Neural cell (in vitro differentiated cells): ENCODE measurements around the gene BUD23. TPM values are rescaled to one million over a fixed set of nuclear protein-coding genes. Genes with fewer than 3 reads are reported as not detected.
A peak's percentile ranks its signal among the peaks of the same experiment; 100 is the strongest.
"Not testable (repeated sequence)": the region's sequence is repeated elsewhere in the genome, so short reads cannot be mapped to it uniquely, and the experiment has no call there.

Source experiments
- H2AFZ ChIP-seq: fragments of 200-600, 300-800 bp; sonication (generic), shearing (Covaris generic); 2 replicates; pipeline ENCODE4 v1.6.0; 2014; ENCODE audit warnings: low read depth, mild to moderate bottlenecking, antibody characterized with exemption, low read length, moderate library complexity
- H3F3A ChIP-seq: fragments of 200-600 bp; shearing (Covaris generic); 2 replicates; pipeline ENCODE4 v1.6.1; 2016; ENCODE audit warnings: mild to moderate bottlenecking, moderate library complexity, mixed read lengths, antibody characterized with exemption, low read length; ENCODE audit not compliant: insufficient read depth, poor library complexity, severe bottlenecking
- H3K27ac ChIP-seq: fragments of 200-600, 300-800 bp; sonication (generic), shearing (Covaris generic); 2 replicates; pipeline ENCODE4 v1.5.1; 2014; ENCODE audit warnings: mild to moderate bottlenecking, low read length, moderate library complexity
- H3K27me3 ChIP-seq: fragments of 300-800, 200-600 bp; sonication (generic), shearing (Covaris generic); 2 replicates; pipeline ENCODE4 v1.6.0; 2014; ENCODE audit warnings: mild to moderate bottlenecking, low read depth, low read length, moderate library complexity; ENCODE audit not compliant: insufficient read depth
- H3K36me3 ChIP-seq: fragments of 300-800, 200-600 bp; sonication (generic), shearing (Covaris generic); 2 replicates; pipeline ENCODE4 v1.5.1; 2014; ENCODE audit warnings: mild to moderate bottlenecking, antibody characterized with exemption, low read length, moderate library complexity; ENCODE audit not compliant: insufficient read depth
- H3K4me2 ChIP-seq: fragments of 300-800, 200-600 bp; sonication (generic), shearing (Covaris generic); 2 replicates; pipeline ENCODE4 v1.6.0; 2014; ENCODE audit warnings: mild to moderate bottlenecking, low read length
- H3K4me3 ChIP-seq: fragments of 300-800, 200-600 bp; sonication (generic), shearing (Covaris generic); 2 replicates; pipeline ENCODE4 v1.5.1; 2014; ENCODE audit warnings: mild to moderate bottlenecking, low read length, moderate library complexity
- H3K79me2 ChIP-seq: fragments of 200-600 bp; shearing (Covaris generic); replicated peaks from 2 replicates; pipeline ENCODE4 v1.6.0; 2014; ENCODE audit warnings: mild to moderate bottlenecking, low read length, moderate library complexity; ENCODE audit not compliant: insufficient read depth
- H3K9ac ChIP-seq: fragments of 300-800, 200-600 bp; sonication (generic), shearing (Covaris generic); 2 replicates; pipeline ENCODE4 v1.6.1; 2016; ENCODE audit warnings: mild to moderate bottlenecking, low read length, mixed read lengths
- H3K9me2 ChIP-seq: fragments of 200-600 bp; shearing (Covaris generic); 2 replicates; pipeline ENCODE4 v1.6.1; 2016; ENCODE audit warnings: mild to moderate bottlenecking, low read length, mixed read lengths; ENCODE audit not compliant: insufficient read depth
- H3K9me3 ChIP-seq: fragments of 200-600, 300-800 bp; sonication (generic), shearing (Covaris generic); 2 replicates; pipeline ENCODE4 v1.6.1; 2016; ENCODE audit warnings: mild to moderate bottlenecking, mixed run types, low read length, moderate library complexity, mixed read lengths
- H4K20me1 ChIP-seq: fragments of 200-600 bp; shearing (Covaris generic); 2 replicates; pipeline ENCODE4 v1.6.1; 2016; ENCODE audit warnings: mild to moderate bottlenecking, mixed run types; ENCODE audit not compliant: insufficient read depth
- EP300 ChIP-seq: fragments of 450-650 bp; conservative IDR thresholded peaks from 2 replicates; pipeline ENCODE4 v1.6.1; 2014; ENCODE audit warnings: antibody characterized with exemption, mild to moderate bottlenecking, moderate library complexity; ENCODE audit not compliant: poor library complexity, severe bottlenecking
- EZH2 ChIP-seq: fragments of 200-600, 300-800 bp; shearing (Covaris generic), sonication (generic); IDR thresholded peaks from 2 replicates; pipeline ENCODE4 v1.6.1; 2014; ENCODE audit warnings: antibody characterized with exemption, low read length, borderline replicate concordance, mild to moderate bottlenecking; ENCODE audit not compliant: insufficient read depth, poor library complexity, severe bottlenecking
- MXI1 ChIP-seq: fragments of 450-650 bp; conservative IDR thresholded peaks from 2 replicates; pipeline ENCODE4 v1.6.1; 2014; ENCODE audit warnings: antibody characterized with exemption, mild to moderate bottlenecking; ENCODE audit not compliant: poor library complexity, severe bottlenecking
- POLR2AphosphoS5 ChIP-seq: IDR thresholded peaks from 2 replicates; pipeline ENCODE4 v1.6.1; 2012
- RAD21 ChIP-seq: fragments of 450-650 bp; conservative IDR thresholded peaks from 2 replicates; pipeline ENCODE4 v1.6.1; 2014; ENCODE audit warnings: antibody characterized with exemption, mild to moderate bottlenecking, moderate library complexity
- SMC3 ChIP-seq: fragments of 450-650 bp; conservative IDR thresholded peaks from 2 replicates; pipeline ENCODE4 v1.6.1; 2014; ENCODE audit warnings: antibody characterized with exemption, mild to moderate bottlenecking, moderate library complexity; ENCODE audit not compliant: poor library complexity
- polyA plus RNA-seq: library from polyadenylated mRNA; depleted of rRNA; stranded (reverse); fragments of >200 nt; gene quantifications from 2 replicates; pipeline ENCODE4 v1.2.3, GENCODE V29; 2014
- TF ChIP-seq, protein P1 (sequence below): fragments of 450-650 bp; IDR thresholded peaks from 2 replicates; pipeline ENCODE4 v1.5.1; 2014; ENCODE audit warnings: antibody characterized with exemption, mild to moderate bottlenecking, moderate library complexity; ENCODE audit not compliant: poor library complexity, severe bottlenecking

BUD23 gene
- polyA plus RNA-seq, 1 donor from 2014 or later: 82.9 TPM

DNA sequence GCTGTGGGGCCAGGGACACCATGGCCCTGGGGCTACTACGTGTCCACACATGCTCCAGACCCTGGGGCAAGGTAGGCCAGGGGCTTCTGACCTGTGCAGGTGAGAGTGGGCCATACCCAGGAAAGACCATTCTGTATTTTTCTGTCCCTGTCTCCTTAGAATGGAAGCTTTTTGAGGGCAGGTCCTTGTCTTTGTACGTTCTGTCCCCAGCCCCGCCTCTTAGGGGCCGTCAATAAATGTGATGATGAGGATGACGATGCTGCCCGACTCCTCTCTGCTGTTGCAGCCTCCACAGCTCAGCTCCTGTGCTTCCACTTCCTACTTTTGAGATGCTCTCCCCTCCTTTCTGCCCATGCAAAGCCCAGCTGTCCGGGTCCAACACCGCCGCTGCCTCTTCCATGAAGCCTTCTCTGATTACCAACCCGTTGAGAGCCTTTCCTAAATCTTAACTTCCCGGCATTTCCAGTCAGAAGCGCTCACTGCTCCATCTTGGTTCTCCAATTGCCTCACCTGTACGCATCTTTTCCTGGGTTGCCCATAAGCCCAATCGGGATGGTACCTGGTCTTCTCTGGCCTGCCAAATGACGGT, 11.4 kb upstream of the BUD23 start:
- Histone ChIP-seq H3K79me2 (peaks cover 18% of the 10 kb centered on the region), H3K4me2 (no peak overlapping the region), H3K4me3 (no peak overlapping the region), H3K27ac (no peak overlapping the region), H3K27me3 (no peaks in the 10 kb centered on the region), H2AFZ (no peak overlapping the region), H3K36me3 (no peaks in the 10 kb centered on the region), H3K9me2 (no peaks in the 10 kb centered on the region), H3K9ac (no peak overlapping the region), H3F3A (no peaks in the 10 kb centered on the region), H4K20me1 (no peaks in the 10 kb centered on the region), H3K9me3 (no peaks in the 10 kb centered on the region)
- TF ChIP-seq RAD21 (no peak), POLR2AphosphoS5 (no peak), EP300 (no peak), SMC3 (no peak), MXI1 (no peak), EZH2 (no peak)
- TF ChIP-seq, protein P1, sequence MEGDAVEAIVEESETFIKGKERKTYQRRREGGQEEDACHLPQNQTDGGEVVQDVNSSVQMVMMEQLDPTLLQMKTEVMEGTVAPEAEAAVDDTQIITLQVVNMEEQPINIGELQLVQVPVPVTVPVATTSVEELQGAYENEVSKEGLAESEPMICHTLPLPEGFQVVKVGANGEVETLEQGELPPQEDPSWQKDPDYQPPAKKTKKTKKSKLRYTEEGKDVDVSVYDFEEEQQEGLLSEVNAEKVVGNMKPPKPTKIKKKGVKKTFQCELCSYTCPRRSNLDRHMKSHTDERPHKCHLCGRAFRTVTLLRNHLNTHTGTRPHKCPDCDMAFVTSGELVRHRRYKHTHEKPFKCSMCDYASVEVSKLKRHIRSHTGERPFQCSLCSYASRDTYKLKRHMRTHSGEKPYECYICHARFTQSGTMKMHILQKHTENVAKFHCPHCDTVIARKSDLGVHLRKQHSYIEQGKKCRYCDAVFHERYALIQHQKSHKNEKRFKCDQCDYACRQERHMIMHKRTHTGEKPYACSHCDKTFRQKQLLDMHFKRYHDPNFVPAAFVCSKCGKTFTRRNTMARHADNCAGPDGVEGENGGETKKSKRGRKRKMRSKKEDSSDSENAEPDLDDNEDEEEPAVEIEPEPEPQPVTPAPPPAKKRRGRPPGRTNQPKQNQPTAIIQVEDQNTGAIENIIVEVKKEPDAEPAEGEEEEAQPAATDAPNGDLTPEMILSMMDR: no peak

DNA sequence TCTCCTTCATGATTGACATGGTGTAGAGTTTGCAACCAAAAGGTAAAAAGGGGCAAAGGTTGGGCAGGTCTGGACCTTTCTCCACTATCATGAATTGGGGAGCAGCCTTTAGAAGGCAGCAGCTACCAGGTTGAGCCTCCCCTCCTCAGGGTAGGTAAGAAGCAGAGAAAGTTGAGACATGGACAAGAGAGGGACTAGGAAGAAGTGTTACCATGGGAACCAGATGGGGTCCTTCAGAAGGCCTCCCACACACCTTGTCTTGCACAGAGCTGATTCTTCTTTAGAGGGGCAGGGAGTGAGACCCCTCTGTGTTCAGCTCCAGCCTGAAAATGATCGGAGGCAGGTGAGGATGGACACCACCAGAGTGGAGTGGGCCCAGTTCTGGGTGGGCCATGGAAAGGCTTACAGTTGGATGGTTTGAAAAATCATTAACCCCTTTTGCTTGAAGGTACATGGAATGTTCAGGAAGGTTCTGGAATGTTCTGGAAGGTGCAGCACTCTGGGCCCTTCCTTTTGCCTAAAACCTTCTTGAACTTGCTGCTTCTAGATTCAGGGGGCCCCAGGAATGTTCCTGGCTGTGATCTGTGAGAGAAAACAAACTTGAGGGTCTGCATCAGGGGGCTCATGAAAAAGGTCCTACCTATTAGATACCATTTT, 8.8 kb upstream of the BUD23 start:
- H3K27ac ChIP-seq: no peak overlapping the region

DNA sequence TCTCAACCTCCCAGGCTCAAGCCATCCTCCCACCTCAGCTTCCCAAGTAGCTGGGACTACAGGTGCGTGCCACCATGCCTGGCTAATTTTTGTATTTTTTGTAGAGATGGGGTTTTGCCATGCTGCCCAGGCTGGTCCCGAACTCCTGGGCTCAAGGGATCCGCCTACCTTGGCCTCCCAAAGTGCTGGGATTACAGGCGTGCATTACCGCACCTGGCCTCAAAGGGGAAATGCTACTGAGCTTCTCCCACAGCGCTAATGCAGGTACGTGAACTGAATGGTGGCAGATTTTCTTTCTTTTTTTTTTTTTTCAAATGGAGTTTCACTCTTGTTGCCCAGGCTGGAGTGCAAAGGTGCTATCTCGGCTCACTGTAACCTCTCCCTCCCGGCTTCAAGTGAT, 7.3 kb upstream of the BUD23 start:
- H2AFZ ChIP-seq, H3K9me3 ChIP-seq, H3K27ac ChIP-seq, H3K9ac ChIP-seq, H3K9me2 ChIP-seq, H3K4me2 ChIP-seq, H3F3A ChIP-seq, H3K36me3 ChIP-seq, H3K79me2 ChIP-seq, H3K4me3 ChIP-seq, H4K20me1 ChIP-seq, H3K27me3 ChIP-seq: not testable (repeated sequence)

More for the DNA sequence above, 8.8 kb upstream of the BUD23 start:
- Histone ChIP-seq H4K20me1 (no peaks in the 10 kb centered on the region), H3F3A (no peaks in the 10 kb centered on the region), H3K4me2 (no peak overlapping the region), H3K4me3 (no peak overlapping the region), H3K36me3 (no peaks in the 10 kb centered on the region), H3K27me3 (no peaks in the 10 kb centered on the region), H2AFZ (no peak overlapping the region), H3K9me2 (no peaks in the 10 kb centered on the region), H3K9ac (no peak overlapping the region), H3K9me3 (no peaks in the 10 kb centered on the region), H3K79me2 (peaks cover 7% of the 10 kb centered on the region)
- TF ChIP-seq MXI1 (no peak), POLR2AphosphoS5 (peak; percentile 29)
